Esophagus (tissue), 2 donors: ENCODE data around the gene CT45A6. TPM values are rescaled to one million over a fixed set of nuclear protein-coding genes. Genes with fewer than 3 reads are reported as not detected.
"Not testable (repeated sequence)": the region's sequence is repeated elsewhere in the genome, so short reads cannot be mapped to it uniquely, and the experiment has no call there.

Source experiments
- H3K27ac ChIP-seq, 2 donors: one replicate each; pipeline ENCODE4 v1.5.1; 2013; ENCODE audit warnings: low read depth in 2 of 2, mild to moderate bottlenecking in 2 of 2, inconsistent platforms in 1 of 2, low read length in 1 of 2, moderate library complexity in 1 of 2
- H3K27me3 ChIP-seq, 2 donors: one replicate each; pipeline ENCODE4 v1.6.1; 2013; ENCODE audit warnings: low read length in 2 of 2, control low read depth in 1 of 2, mild to moderate bottlenecking in 1 of 2; ENCODE audit not compliant: insufficient read depth in 2 of 2, control insufficient read depth in 1 of 2
- H3K36me3 ChIP-seq, 2 donors: one replicate each; pipeline ENCODE4 v1.6.1; 2013; ENCODE audit warnings: low read length in 1 of 2; ENCODE audit not compliant: control insufficient read depth in 2 of 2, insufficient read depth in 2 of 2
- H3K4me1 ChIP-seq, 2 donors: one replicate each; pipeline ENCODE4 v1.6.1; 2013; ENCODE audit warnings: low read length in 1 of 2; ENCODE audit not compliant: control insufficient read depth in 2 of 2, insufficient read depth in 2 of 2
- H3K4me3 ChIP-seq, 2 donors: one replicate each; pipeline ENCODE4 v1.5.1; 2013; ENCODE audit warnings: low read length in 2 of 2, mild to moderate bottlenecking in 2 of 2, low read depth in 1 of 2, moderate library complexity in 1 of 2
- H3K9me3 ChIP-seq, 2 donors: one replicate each; pipeline ENCODE4 v1.6.1; 2013; ENCODE audit warnings: mild to moderate bottlenecking in 2 of 2, low read depth in 1 of 2, low read length in 1 of 2, moderate library complexity in 1 of 2; ENCODE audit not compliant: control insufficient read depth in 2 of 2, insufficient read depth in 1 of 2
- WGBS, 2 donors: extraction: QIAGEN DNeasy Blood & Tissue Kit; methylation state at CpG; one replicate each; pipeline ENCODE4 v1.1.7; 2013; 5-methylcytosine and 5-hydroxymethylcytosine counted together
- polyA plus RNA-seq, 2 donors: library from polyadenylated mRNA; stranded (reverse); fragments of 200-250 nt; gene quantifications; one replicate each; pipeline ENCODE4 v1.2.3, GENCODE V29; 2013
- donor health status: healthy with polysubstance abuse.
- donor health status: Bipolar disorder and iron deficiency.

The CT45A6 gene
- not detected for polyA plus RNA-seq

- H3K9me3 ChIP-seq, H3K4me1 ChIP-seq, H3K27ac ChIP-seq, H3K4me3 ChIP-seq, H3K36me3 ChIP-seq, H3K27me3 ChIP-seq: not testable (repeated sequence)
- WGBS, 2 donors = no CpG with 5 or more reads among the region's 16 CpGs
Observed at GRCh38 chrX:135802687-135803086, at the start of gene CT45A6. Gene CT45A6 (minus strand): TSS chrX:135802787. CDS start chrX:135798993, 3,794 bp downstream.

GRCh38 chrX:135837180-135837579 lies 34.6 kb upstream of the CT45A6 start, which contains the start of gene CT45A7:
Gene CT45A7 (minus strand): TSS chrX:135837280. CDS start chrX:135833533, 3,747 bp downstream.
- H3K4me3 ChIP-seq = not testable (repeated sequence)

GRCh38 chrX:135819912-135820311 lies 17.3 kb upstream of the CT45A6 start, which contains the start of gene CT45A2:
Gene CT45A2 (minus strand): TSS chrX:135820012. CDS start chrX:135816265, 3,747 bp downstream.
- H3K4me1 ChIP-seq, H3K36me3 ChIP-seq, H3K27ac ChIP-seq, H3K4me3 ChIP-seq, H3K9me3 ChIP-seq, H3K27me3 ChIP-seq: not testable (repeated sequence)
- no CpG with 5 or more reads among the region's 17 CpGs for WGBS, 2 donors

More at GRCh38 chrX:135837180-135837579, 34.6 kb upstream of the CT45A6 start, which contains the start of gene CT45A7:
- H3K27ac ChIP-seq, H3K4me1 ChIP-seq, H3K27me3 ChIP-seq, H3K36me3 ChIP-seq, H3K9me3 ChIP-seq: not testable (repeated sequence)
- no CpG with 5 or more reads among the region's 17 CpGs for WGBS, 2 donors

GRCh38 chrX:135785403-135785802 lies 17.2 kb downstream of the CT45A6 start, which contains the start of gene CT45A5:
Gene CT45A5 (minus strand): TSS chrX:135785503. CDS start chrX:135781729, 3,774 bp downstream.
- H3K27ac ChIP-seq, H3K27me3 ChIP-seq, H3K36me3 ChIP-seq, H3K4me3 ChIP-seq, H3K9me3 ChIP-seq, H3K4me1 ChIP-seq: not testable (repeated sequence)
- WGBS, 2 donors = no CpG with 5 or more reads among the region's 16 CpGs

- not testable (repeated sequence) for H3K27me3 ChIP-seq
Observed at GRCh38 chrX:135768091-135768490, 34.5 kb downstream of the CT45A6 start, which contains the start of gene CT45A3. Gene CT45A3 (minus strand): TSS chrX:135768191. CDS start chrX:135764444, 3,747 bp downstream.

GRCh38 chrX:135744739-135745138 lies 57.8 kb downstream of the CT45A6 start:
- H3K4me1 ChIP-seq = not testable (repeated sequence)

More at GRCh38 chrX:135768091-135768490, 34.5 kb downstream of the CT45A6 start, which contains the start of gene CT45A3:
- H3K9me3 ChIP-seq, H3K4me3 ChIP-seq, H3K27ac ChIP-seq, H3K4me1 ChIP-seq, H3K36me3 ChIP-seq: not testable (repeated sequence)
- no CpG with 5 or more reads among the region's 17 CpGs for WGBS, 2 donors

More at GRCh38 chrX:135744739-135745138, 57.8 kb downstream of the CT45A6 start:
- not testable (repeated sequence) for H3K27ac ChIP-seq, H3K4me3 ChIP-seq, H3K36me3 ChIP-seq, H3K27me3 ChIP-seq, H3K9me3 ChIP-seq
- WGBS, 2 donors = 87 to 98% methylated on average over 3 to 4 of the region's 4 CpGs

Other genes starting within 250 kb of the CT45A6 start
- gene CT45A1, start 89.1 kb downstream of the CT45A6 start, polyA plus RNA-seq = not detected
- gene CT45A3, start 34.6 kb downstream of the CT45A6 start, polyA plus RNA-seq = not detected
- not detected for gene CT45A5, start 17.3 kb downstream of the CT45A6 start, polyA plus RNA-seq
- gene CT45A2, start 17.2 kb upstream of the CT45A6 start, polyA plus RNA-seq = not detected
- not detected for gene CT45A7, start 34.5 kb upstream of the CT45A6 start, polyA plus RNA-seq
- not detected for gene CT45A8, start 51.8 kb upstream of the CT45A6 start, polyA plus RNA-seq
- not detected for gene CT45A9, start 69.0 kb upstream of the CT45A6 start, polyA plus RNA-seq
- gene CT45A10, start 90.7 kb upstream of the CT45A6 start, polyA plus RNA-seq = not detected
- not detected for gene SAGE1, start 90.9 kb upstream of the CT45A6 start, polyA plus RNA-seq
- gene MMGT1, start 171.2 kb upstream of the CT45A6 start, polyA plus RNA-seq = 1 to 10 TPM; 1.5 to 7.5 TPM
- 1 to 10 TPM; 6.6 to 7.2 TPM for gene SLC9A6, start 182.6 kb upstream of the CT45A6 start, polyA plus RNA-seq